GM21515 (cell line): ENCODE measurements around the gene XRCC2.

Source experiments
- ATAC-seq: cut with Tn5 transposase; IDR thresholded peaks from one replicate; pipeline ENCODE4 v1.9.1; 2021; ENCODE audit not compliant: unreplicated experiment

XRCC2 gene

GRCh38 chr7:152618427-152618826 lies 57.5 kb downstream of the XRCC2 start:
- ATAC-seq, result no peak

GRCh38 chr7:152617056-152617455 lies 58.9 kb downstream of the XRCC2 start:
- ATAC-seq, result no peak

GRCh38 chr7:152615031-152615741 lies 60.8 kb downstream of the XRCC2 start:
- ATAC-seq, result no peak

GRCh38 chr7:152608656-152609055 lies 67.3 kb downstream of the XRCC2 start:
- ATAC-seq, result no peak

GRCh38 chr7:152608208-152608607 lies 67.7 kb downstream of the XRCC2 start:
- no peak for ATAC-seq

- no peak for ATAC-seq
Measured at GRCh38 chr7:152607007-152607406, 68.9 kb downstream of the XRCC2 start.

- no peak for ATAC-seq
Measured at GRCh38 chr7:152602962-152603361, 73.0 kb downstream of the XRCC2 start.

- ATAC-seq, result no peak
Measured at GRCh38 chr7:152601305-152601798, 74.6 kb downstream of the XRCC2 start.

- no peak for ATAC-seq
Measured at GRCh38 chr7:152600266-152600665, 75.7 kb downstream of the XRCC2 start.

GRCh38 chr7:152597507-152597906 lies 78.4 kb downstream of the XRCC2 start:
- ATAC-seq, result no peak

- ATAC-seq, result no peak
Measured at GRCh38 chr7:152596824-152597223, 79.1 kb downstream of the XRCC2 start.
